ENCODE data around the gene PNPLA6. TPM values are rescaled to one million over a fixed set of nuclear protein-coding genes. Genes with fewer than 3 reads are reported as not detected.

Gene PNPLA6
- polyA plus RNA-seq: 6.8 and 7.5 TPM in 2 replicates

DNA sequence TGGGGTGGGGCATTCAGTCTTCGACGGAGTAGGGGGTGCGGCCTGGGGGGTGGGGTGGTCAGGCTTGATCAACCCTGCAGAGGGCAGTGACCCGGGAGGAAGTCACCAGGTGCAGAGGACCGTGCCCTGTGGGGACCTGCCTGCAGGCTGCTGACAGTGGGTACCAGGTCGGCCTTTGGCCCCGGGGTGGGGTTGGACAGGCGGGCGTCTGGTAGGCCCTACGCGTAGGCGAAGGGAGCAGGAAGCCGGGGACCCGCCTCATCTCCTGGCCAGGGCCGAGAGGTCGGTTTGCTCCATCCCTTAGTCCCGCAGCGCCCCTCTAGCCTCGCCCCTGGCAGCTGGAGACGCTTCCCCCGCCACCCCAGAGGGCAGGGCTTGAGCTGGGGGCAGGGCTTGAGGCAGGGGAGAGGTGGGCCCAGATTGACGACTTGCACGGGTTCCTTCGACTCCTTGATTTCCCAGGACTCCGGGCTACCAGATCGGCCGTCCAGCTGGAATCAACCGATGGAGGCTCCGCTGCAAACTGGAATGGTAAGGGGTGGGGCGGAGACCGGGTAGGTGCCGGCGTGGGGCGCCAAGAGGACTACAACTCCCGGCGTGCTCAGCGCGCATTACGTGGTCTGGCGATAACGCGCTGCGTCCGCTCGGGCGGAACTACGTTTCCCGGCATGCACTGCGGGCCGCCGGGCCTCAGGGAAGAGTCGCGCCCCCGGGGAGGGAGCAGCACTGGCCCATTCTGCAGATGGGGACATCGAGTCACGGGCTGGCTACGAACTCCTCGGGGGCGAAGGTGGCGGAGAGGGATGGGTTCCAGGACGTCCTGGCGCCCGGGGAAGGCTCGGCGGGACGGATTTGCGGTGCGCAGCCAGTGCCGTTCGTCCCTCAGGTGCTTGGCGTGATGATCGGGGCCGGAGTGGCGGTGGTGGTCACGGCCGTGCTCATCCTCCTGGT lies at the start of gene PNPLA6:
PNPLA6 (plus strand) TSS at position 671 of the 951 bp plus-strand sequence; CDS start at position 743, 72 bp downstream.

GRCh38 chr19:7488736-7489353 lies 46.7 kb upstream of the PNPLA6 start, which contains the start of gene PEX11G:
Gene PEX11G (minus strand): TSS chr19:7489035. CDS start chr19:7489010, 25 bp downstream.

GRCh38 chr19:7515645-7516151 lies 19.8 kb upstream of the PNPLA6 start, which contains the start of gene ZNF358:
Gene ZNF358 (plus strand): TSS chr19:7516103. CDS start chr19:7519243, 3,140 bp downstream.

DNA sequence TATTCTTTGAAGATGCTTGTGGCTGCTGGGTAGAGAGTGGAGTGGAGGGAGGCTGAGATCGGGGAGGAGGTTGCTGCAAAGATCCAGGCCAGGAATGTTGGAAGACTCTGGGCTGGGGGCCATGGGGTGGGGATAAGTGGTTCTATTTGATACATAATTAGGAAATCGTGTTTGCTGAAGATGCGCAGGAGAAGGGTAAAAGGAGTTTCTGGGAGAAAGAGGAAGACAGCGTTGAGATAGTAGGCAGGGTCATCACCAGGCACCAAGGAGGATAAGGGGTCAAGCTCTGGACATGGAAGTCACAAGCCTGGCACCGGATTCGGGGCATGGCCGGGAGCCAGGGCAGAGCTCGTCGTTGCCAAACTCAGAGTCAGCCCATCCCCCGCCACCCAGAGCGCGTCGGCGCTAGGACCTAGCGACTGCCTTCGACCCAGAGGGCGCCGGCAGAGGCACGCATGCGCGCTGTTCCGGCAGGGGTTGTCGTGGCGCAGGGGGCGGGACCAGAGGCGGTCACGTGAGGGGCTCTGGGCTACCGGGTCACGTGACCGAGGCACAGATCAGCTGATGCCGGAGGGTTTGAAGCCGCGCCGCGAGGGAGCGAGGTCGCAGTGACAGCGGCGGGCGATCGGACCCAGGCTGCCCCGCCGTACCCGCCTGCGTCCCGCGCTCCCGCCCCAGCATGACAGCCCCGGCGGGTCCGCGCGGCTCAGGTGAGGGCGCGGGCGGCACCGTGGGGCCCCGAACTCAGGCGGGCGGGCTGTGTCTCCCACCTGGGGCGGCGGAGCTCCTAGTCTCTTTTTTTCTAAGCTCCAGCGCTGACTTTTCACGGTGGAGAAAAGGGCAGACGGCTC lies 13.2 kb upstream of the PNPLA6 start, which contains the start of gene MCOLN1:
MCOLN1 (plus strand) TSS at position 553 of the 851 bp plus-strand sequence; CDS start at position 680, 127 bp downstream.

DNA sequence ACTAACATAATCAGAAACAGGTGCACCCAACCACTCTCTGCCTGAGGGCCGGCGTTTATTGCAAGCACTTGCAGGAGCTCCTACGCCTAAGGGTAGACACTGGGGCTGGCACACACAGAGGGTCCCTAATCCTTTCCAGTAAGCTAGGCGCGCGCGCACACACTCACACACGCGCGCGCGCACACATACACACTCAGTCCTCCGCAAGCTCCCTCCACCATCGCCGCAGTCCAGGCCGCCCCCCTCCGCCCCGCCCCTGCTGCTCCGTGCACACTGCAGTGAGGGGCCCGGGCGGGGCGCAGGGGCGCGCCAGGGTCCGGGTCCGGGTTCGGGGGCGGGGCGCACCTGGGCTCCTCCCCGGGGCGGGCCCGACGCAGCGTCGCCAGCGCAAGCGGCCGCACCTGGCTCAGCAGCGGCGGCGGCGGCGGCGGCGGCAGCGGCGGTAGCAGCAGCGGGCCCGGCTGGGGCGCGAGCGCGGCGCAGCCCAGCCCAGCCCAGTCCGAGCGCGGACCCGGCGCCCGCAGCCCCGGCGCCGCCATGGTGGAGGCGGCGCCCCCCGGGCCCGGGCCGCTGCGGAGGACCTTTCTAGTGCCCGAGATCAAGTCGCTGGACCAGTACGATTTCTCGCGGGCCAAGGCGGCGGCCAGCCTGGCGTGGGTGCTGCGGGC lies 60.1 kb downstream of the PNPLA6 start, which contains the start of gene CAMSAP3:
CAMSAP3 (plus strand) TSS at position 398 of the 668 bp plus-strand sequence; CDS start at position 538, 140 bp downstream.

Other genes with a start within 250 kb of the PNPLA6 start
- 5.8 and 9.1 TPM in 2 replicates for gene INSR, start 241.3 kb upstream of the PNPLA6 start, polyA plus RNA-seq
- gene ARHGEF18, start 186.8 kb upstream of the PNPLA6 start, polyA plus RNA-seq: 6.1 and 7.1 TPM in 2 replicates
- gene PEX11G, start 46.7 kb upstream of the PNPLA6 start, polyA plus RNA-seq: 0.42 TPM in 1 of 2 replicates, not detected in the other
- 0.60 TPM in 1 of 2 replicates, not detected in the other for gene ZNF358, start 19.6 kb upstream of the PNPLA6 start, polyA plus RNA-seq
- gene MCOLN1, start 13.1 kb upstream of the PNPLA6 start, polyA plus RNA-seq: 12.2 TPM in 2 replicates
- gene CAMSAP3, start 60.1 kb downstream of the PNPLA6 start, polyA plus RNA-seq: 0.78 and 0.88 TPM in 2 replicates
- gene XAB2, start 93.8 kb downstream of the PNPLA6 start, polyA plus RNA-seq: 0.82 and 2.0 TPM in 2 replicates
- 607 and 716 TPM in 2 replicates for gene PET100, start 94.1 kb downstream of the PNPLA6 start, polyA plus RNA-seq
- gene PCP2, start 98.0 kb downstream of the PNPLA6 start, polyA plus RNA-seq: 1,380 and 3,034 TPM in 2 replicates
- 24.6 and 46.0 TPM in 2 replicates for gene STXBP2, start 101.4 kb downstream of the PNPLA6 start, polyA plus RNA-seq
- not detected in 2 replicates for gene RETN, start 133.3 kb downstream of the PNPLA6 start, polyA plus RNA-seq
- not detected in 2 replicates for gene MCEMP1, start 141.4 kb downstream of the PNPLA6 start, polyA plus RNA-seq
- gene TRAPPC5, start 145.1 kb downstream of the PNPLA6 start, polyA plus RNA-seq: 49.0 and 150 TPM in 2 replicates
- not detected in 2 replicates for gene FCER2, start 166.4 kb downstream of the PNPLA6 start, polyA plus RNA-seq
- gene CLEC4G, start 196.4 kb downstream of the PNPLA6 start, polyA plus RNA-seq: 1.6 TPM in 1 of 2 replicates, not detected in the other
- gene CD209, start 211.8 kb downstream of the PNPLA6 start, polyA plus RNA-seq: not detected in 2 replicates
- gene CLEC4M, start 227.5 kb downstream of the PNPLA6 start, polyA plus RNA-seq: 0.44 TPM in 1 of 2 replicates, not detected in the other

Data from Purkinje cell (primary cell).